ENCODE data around the gene TBC1D14. TPM values are rescaled to one million over a fixed set of nuclear protein-coding genes. Genes with fewer than 3 reads are reported as not detected.

The TBC1D14 gene
- total and polyA plus RNA-seq, 9 of the 15 experiments (the other 6 are each of a cell fraction or from before 2014, with no cell fraction given): 2.1 to 59.6 (median 44.8) TPM

DNA sequence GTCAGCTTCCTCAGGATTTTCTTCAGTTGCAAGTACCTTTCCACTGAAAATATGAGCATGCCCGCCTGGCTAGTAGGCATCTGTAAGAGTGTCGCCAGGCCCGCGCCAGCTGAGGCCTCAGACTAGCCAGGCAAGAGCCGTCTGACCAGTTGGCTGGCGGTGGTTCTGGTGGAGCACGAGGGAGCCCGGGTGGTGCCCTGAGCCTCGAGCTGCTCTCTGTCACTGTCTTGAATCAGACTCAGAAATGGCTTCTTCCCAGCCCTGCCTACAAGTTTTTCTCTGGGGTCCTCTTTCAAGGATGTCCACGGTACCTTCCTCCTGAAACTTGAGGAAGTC, 146.3 kb downstream of the TBC1D14 start:
- WGBS (ENCODE audit: insufficient coverage, low coverage, missing lambda C conversion rate): 85% methylated on average over 10 of the region's 10 CpGs
- H3K79me2 ChIP-seq (ENCODE audit: control insufficient read depth, insufficient read depth, low read length): peaks cover 3% of the 10 kb centered on the region; the same call in 1 of the 3 replicates
- 0 out of 2 replicates have a peak, but pooled peaks cover 5% of the 10 kb centered on the region for H4K20me1 ChIP-seq (replicated peaks; ENCODE audit: control insufficient read depth, insufficient read depth, low read length)
- in situ Hi-C loops (cut with MboI) (no loop called here), intact Hi-C loops (cut with micrococcal nuclease) (no loop called here)
- no peaks in the 10 kb centered on the region for H3K27me3 ChIP-seq (ENCODE audit: control insufficient read depth in 2 of 2, insufficient read depth in 2 of 2, low read length in 2 of 2)
- peaks cover 73% of the 10 kb centered on the region; the same call in 2 of the 3 replicates for H3K36me3 ChIP-seq (ENCODE audit: control insufficient read depth, insufficient read depth, low read length)
- no peak for DNase-seq (ENCODE audit: extremely low read depth in 1 of 4, low spot score in 3 of 4)
- peaks cover under 1% of the 10 kb centered on the region for H3K9me1 ChIP-seq (ENCODE audit: control insufficient read depth, insufficient read depth, low read length)
- no TSS peak for BruUV-seq (replicated peaks)
- no peak overlapping the region for H3K9ac ChIP-seq (ENCODE audit: insufficient read depth in 1 of 2, low read depth in 2 of 2, low read length in 2 of 2)
- ChIA-PET CTCF (ENCODE audit: low intra/inter-chr PET ratio) (no interaction called here), POLR2A (interaction anchor here (0.6 to 3.5 kb wide), 5 partner anchors 9 to 84 kb away, joined by 4 to 24 read pairs (median 5); partner anchors contain the start of genes GRPEL1 and TADA2B)
- no peak overlapping the region for H3K4me2 ChIP-seq (ENCODE audit: insufficient read depth, low read length)
- no peak overlapping the region for H3K27ac ChIP-seq (ENCODE audit: extremely low read depth, low read depth, low read length)
- TF ChIP-seq EP400 (IDR thresholded peaks at IDR 0.05): no peak
- TF ChIP-seq, protein P1, sequence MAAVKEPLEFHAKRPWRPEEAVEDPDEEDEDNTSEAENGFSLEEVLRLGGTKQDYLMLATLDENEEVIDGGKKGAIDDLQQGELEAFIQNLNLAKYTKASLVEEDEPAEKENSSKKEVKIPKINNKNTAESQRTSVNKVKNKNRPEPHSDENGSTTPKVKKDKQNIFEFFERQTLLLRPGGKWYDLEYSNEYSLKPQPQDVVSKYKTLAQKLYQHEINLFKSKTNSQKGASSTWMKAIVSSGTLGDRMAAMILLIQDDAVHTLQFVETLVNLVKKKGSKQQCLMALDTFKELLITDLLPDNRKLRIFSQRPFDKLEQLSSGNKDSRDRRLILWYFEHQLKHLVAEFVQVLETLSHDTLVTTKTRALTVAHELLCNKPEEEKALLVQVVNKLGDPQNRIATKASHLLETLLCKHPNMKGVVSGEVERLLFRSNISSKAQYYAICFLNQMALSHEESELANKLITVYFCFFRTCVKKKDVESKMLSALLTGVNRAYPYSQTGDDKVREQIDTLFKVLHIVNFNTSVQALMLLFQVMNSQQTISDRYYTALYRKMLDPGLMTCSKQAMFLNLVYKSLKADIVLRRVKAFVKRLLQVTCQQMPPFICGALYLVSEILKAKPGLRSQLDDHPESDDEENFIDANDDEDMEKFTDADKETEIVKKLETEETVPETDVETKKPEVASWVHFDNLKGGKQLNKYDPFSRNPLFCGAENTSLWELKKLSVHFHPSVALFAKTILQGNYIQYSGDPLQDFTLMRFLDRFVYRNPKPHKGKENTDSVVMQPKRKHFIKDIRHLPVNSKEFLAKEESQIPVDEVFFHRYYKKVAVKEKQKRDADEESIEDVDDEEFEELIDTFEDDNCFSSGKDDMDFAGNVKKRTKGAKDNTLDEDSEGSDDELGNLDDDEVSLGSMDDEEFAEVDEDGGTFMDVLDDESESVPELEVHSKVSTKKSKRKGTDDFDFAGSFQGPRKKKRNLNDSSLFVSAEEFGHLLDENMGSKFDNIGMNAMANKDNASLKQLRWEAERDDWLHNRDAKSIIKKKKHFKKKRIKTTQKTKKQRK (IDR thresholded peaks at IDR 0.05; ENCODE audit: borderline replicate concordance, low read depth, low read length): no peak
- no peak for TF ChIP-seq KDM1A (IDR thresholded peaks at IDR 0.05)
- TF ChIP-seq, protein P2, sequence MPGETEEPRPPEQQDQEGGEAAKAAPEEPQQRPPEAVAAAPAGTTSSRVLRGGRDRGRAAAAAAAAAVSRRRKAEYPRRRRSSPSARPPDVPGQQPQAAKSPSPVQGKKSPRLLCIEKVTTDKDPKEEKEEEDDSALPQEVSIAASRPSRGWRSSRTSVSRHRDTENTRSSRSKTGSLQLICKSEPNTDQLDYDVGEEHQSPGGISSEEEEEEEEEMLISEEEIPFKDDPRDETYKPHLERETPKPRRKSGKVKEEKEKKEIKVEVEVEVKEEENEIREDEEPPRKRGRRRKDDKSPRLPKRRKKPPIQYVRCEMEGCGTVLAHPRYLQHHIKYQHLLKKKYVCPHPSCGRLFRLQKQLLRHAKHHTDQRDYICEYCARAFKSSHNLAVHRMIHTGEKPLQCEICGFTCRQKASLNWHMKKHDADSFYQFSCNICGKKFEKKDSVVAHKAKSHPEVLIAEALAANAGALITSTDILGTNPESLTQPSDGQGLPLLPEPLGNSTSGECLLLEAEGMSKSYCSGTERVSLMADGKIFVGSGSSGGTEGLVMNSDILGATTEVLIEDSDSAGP (CRISPR knock-in tag; IDR thresholded peaks at IDR 0.05): no peak
- TF ChIP-seq ZNF165 (CRISPR knock-in tag; IDR thresholded peaks at IDR 0.05; ENCODE audit: borderline replicate concordance): no peak
- TF ChIP-seq, protein P3, sequence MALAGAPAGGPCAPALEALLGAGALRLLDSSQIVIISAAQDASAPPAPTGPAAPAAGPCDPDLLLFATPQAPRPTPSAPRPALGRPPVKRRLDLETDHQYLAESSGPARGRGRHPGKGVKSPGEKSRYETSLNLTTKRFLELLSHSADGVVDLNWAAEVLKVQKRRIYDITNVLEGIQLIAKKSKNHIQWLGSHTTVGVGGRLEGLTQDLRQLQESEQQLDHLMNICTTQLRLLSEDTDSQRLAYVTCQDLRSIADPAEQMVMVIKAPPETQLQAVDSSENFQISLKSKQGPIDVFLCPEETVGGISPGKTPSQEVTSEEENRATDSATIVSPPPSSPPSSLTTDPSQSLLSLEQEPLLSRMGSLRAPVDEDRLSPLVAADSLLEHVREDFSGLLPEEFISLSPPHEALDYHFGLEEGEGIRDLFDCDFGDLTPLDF (CRISPR knock-in tag; IDR thresholded peaks at IDR 0.05): no peak
- TF ChIP-seq NONO (IDR thresholded peaks at IDR 0.05; ENCODE audit: low read depth in 2 of 2, low read length in 1 of 2): no peak
- TF ChIP-seq SIN3A (IDR thresholded peaks at IDR 0.05; ENCODE audit: borderline replicate concordance in 2 of 2, control insufficient read depth in 1 of 2, low read depth in 2 of 2, low read length in 2 of 2): no peak
- no peak for TF ChIP-seq ZNF347 (CRISPR knock-in tag; IDR thresholded peaks at IDR 0.05; ENCODE audit: low read depth)
- no peak for TF ChIP-seq NFE2 (IDR thresholded peaks at IDR 0.05; ENCODE audit: low read depth)
- no peak for TF ChIP-seq LARP7 (IDR thresholded peaks at IDR 0.05)
- no peak for TF ChIP-seq NFE2L1 (tag; IDR thresholded peaks at IDR 0.05; ENCODE audit: borderline replicate concordance, low read depth)
- no peak for TF ChIP-seq SMAD3 (CRISPR knock-in tag; conservative IDR thresholded peaks at IDR 0.05)
- TF ChIP-seq PHF21A (IDR thresholded peaks at IDR 0.05; ENCODE audit: borderline replicate concordance, low read depth): no peak
- TF ChIP-seq MAZ (CRISPR knock-in tag; conservative IDR thresholded peaks at IDR 0.05 in 1 of 2, IDR thresholded peaks at IDR 0.05 in 1 of 2): no peak
- TF ChIP-seq HDAC6 (IDR thresholded peaks at IDR 0.05; ENCODE audit: low read depth, low read length): no peak
- TF ChIP-seq HSF4 (CRISPR knock-in tag; IDR thresholded peaks at IDR 0.05; ENCODE audit: borderline replicate concordance): no peak
- FAIRE-seq: no peak
- no peak for ATAC-seq
- H3K4me1 ChIP-seq (replicated peaks in 1 of 2; ENCODE audit: control insufficient read depth in 2 of 2, insufficient read depth in 2 of 2, low read length in 2 of 2): peaks cover under 1 to 31% of the 10 kb centered on the region in 2 experiments; a peak in 3 of 5 replicates
- no peaks in the 10 kb centered on the region for H3K9me3 ChIP-seq (replicated peaks; ENCODE audit: control insufficient read depth, insufficient read depth, low read depth, low read length)
- H2AFZ ChIP-seq (ENCODE audit: low read depth, low read length): no peak overlapping the region
- no peak overlapping the region for H3K4me3 ChIP-seq

Data from K562 (cell line).